Sigmoid colon (tissue), 4 donors: ENCODE data around the gene NFIL3.

Experiments used
- EP300 ChIP-seq, 4 donors: sonication (generic); formaldehyde crosslinking; IDR thresholded peaks; one replicate each; pipeline ENCODE4 v1.6.1; 2017; ENCODE audit warnings: antibody characterized with exemption in 4 of 4
- POLR2A ChIP-seq, 2 donors: fragments of 450-650 bp; IDR thresholded peaks; one replicate each; pipeline ENCODE4 v1.6.1; 2016; ENCODE audit warnings: antibody characterized with exemption in 2 of 2, mild to moderate bottlenecking in 2 of 2, moderate library complexity in 2 of 2
- POLR2AphosphoS5 ChIP-seq, 4 donors: sonication (generic); formaldehyde crosslinking; IDR thresholded peaks; one replicate each; pipeline ENCODE4 v1.6.1; 2017; ENCODE audit warnings: antibody characterized with exemption in 4 of 4
- TF ChIP-seq, protein P1 (sequence below), 4 experiments: fragments of 450-650 bp in 3 of 4; fragments of 200-600 bp in 1 of 4; IDR thresholded peaks; one replicate each; pipeline ENCODE4 v1.5.1; 2016 to 2019; ENCODE audit warnings: antibody characterized with exemption in 4 of 4, mild to moderate bottlenecking in 3 of 4, moderate library complexity in 2 of 4

DNA sequence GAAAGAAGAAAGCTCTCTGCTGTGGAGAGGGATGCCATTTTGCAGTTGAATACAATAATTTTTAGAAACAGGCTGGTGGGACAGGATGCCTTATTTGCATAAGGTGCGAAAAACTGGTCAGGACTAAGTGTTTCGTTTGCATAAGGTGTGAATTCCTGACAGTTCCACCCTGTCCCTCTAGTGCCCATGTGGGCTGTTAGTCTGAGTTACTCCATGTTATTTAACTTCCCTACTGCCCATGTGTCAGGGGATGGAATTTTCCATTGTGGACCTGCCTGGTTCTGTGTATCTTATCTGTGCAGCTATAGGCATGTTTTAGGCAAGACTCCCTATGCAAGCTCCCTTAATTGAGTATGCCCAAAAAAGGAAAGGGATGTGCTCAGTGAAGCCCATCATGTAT lies 35.3 kb upstream of the NFIL3 start:
- TF ChIP-seq, protein P1, sequence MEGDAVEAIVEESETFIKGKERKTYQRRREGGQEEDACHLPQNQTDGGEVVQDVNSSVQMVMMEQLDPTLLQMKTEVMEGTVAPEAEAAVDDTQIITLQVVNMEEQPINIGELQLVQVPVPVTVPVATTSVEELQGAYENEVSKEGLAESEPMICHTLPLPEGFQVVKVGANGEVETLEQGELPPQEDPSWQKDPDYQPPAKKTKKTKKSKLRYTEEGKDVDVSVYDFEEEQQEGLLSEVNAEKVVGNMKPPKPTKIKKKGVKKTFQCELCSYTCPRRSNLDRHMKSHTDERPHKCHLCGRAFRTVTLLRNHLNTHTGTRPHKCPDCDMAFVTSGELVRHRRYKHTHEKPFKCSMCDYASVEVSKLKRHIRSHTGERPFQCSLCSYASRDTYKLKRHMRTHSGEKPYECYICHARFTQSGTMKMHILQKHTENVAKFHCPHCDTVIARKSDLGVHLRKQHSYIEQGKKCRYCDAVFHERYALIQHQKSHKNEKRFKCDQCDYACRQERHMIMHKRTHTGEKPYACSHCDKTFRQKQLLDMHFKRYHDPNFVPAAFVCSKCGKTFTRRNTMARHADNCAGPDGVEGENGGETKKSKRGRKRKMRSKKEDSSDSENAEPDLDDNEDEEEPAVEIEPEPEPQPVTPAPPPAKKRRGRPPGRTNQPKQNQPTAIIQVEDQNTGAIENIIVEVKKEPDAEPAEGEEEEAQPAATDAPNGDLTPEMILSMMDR (IDR thresholded peaks at IDR 0.05) = no peak
- TF ChIP-seq POLR2AphosphoS5 (IDR thresholded peaks at IDR 0.05) = no peak
- TF ChIP-seq POLR2A (IDR thresholded peaks at IDR 0.05) = no peak
- TF ChIP-seq EP300 (IDR thresholded peaks at IDR 0.05) = no peak
